ENCODE data around the gene RAB4B. TPM values are rescaled to one million over a fixed set of nuclear protein-coding genes. Genes with fewer than 3 reads are reported as not detected.
A peak's percentile ranks its signal among the peaks of the same experiment; 100 is the strongest.
"Not testable (repeated sequence)": the region's sequence is repeated elsewhere in the genome, so short reads cannot be mapped to it uniquely, and the experiment has no call there.

The RAB4B gene, protein sequence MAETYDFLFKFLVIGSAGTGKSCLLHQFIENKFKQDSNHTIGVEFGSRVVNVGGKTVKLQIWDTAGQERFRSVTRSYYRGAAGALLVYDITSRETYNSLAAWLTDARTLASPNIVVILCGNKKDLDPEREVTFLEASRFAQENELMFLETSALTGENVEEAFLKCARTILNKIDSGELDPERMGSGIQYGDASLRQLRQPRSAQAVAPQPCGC
- total RNA-seq (2014; rRNA removed; shearing (Covaris generic)), result 32.4 and 34.4 TPM in 2 replicates

DNA sequence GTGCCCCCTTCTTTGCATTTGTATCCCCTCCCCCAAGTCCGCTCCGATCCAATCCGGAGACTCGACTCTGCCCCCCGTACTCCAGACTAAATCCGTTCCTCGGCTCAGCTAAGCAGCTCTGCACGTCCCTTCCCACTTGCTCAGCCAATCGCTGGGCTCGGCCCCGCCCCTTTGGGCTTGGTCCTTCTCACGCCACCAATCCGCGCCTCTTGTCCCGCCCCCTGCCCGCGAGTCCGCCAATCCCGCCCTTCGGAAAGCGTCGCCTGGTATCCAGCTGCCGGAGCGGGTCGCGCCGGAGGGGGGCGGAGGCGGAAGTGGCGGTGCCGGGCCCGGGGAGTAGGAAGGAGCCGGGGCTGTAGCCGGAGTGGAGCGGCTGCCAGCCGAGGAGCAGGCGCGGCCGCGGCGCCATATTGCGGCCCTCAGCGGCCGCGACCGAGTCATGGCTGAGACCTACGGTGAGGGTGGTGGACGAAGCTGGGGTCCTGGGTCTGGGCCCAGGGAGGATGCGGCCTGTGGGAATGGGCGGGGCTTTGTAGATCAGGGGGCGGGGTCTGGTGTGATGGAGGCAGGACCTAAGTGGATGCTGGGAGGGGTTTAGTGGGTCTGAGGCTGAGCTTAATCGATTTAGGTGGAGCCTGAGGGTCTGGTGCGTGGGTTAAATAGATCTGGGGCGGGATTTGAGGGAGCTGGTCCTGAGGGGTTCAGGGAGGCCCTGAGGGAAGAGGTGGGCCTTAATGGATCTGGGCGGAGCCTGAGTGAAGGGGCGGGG lies at the start of gene RAB4B:
Gene RAB4B (plus strand): TSS at position 311 of the 769 bp plus-strand sequence. CDS start 129 bp downstream, at position 440.
- DNase-seq (ENCODE audit: low read depth), result peak; percentile 100

DNA sequence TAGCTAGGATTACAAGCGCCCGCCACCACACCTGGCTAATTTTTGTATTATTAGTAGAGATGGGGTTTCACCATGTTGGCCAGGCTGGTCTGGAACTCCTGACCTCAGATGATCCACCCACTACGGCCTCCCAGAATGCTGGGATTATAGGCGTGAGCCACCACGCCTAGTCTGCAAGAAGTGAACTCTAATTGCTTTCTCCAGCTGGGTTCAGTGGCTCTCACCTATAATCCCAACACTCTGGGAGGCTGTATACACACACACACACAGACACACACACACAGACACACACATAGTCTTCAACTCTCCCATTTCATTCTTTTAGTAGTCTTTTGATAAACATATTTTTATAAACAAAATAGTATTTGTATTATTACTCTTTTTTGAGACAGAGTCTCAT lies 48.0 kb upstream of the RAB4B start:
- not testable (repeated sequence) for DNase-seq (ENCODE audit: low read depth)

DNA sequence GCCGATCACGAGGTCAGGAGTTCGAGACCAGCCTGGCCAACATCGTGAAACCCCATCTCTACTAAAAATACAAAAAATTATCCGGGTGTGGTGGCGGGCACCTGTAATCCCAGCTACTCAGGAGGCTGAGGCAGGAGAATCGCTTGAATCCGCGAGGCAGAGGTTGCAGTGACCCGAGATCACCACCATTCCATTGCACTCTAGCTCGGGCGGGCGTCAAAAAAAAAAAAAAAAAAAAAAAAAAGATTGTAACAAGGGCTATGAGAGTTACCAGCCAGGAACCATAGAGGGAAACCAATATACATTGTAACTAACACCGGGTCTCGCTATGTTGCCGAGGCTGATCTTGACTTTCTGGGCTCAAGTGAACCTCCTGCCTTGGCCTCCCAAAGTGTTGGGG lies 45.7 kb upstream of the RAB4B start:
- not testable (repeated sequence) for DNase-seq (ENCODE audit: low read depth)

DNA sequence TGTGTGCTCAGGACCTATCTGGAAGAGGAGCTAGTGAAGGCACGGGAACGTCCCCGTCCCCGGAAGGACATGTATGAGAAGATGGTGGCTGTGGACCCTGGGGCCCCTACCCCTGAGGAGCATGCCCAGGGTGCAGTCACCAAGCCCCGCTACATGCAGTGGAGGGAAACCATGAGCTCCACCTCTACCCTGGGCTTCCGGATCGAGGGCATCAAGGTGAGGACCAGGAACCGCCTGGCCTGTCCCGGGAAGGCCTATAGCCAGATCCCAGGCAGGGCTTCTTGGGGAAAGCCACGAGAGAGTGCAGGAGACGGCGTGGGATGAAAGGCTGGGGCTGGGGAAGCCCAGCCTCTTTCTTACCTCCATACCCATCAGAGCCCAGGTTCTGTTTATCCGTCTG lies 44.9 kb upstream of the RAB4B start:
- DNase-seq (ENCODE audit: low read depth), result no peak

DNA sequence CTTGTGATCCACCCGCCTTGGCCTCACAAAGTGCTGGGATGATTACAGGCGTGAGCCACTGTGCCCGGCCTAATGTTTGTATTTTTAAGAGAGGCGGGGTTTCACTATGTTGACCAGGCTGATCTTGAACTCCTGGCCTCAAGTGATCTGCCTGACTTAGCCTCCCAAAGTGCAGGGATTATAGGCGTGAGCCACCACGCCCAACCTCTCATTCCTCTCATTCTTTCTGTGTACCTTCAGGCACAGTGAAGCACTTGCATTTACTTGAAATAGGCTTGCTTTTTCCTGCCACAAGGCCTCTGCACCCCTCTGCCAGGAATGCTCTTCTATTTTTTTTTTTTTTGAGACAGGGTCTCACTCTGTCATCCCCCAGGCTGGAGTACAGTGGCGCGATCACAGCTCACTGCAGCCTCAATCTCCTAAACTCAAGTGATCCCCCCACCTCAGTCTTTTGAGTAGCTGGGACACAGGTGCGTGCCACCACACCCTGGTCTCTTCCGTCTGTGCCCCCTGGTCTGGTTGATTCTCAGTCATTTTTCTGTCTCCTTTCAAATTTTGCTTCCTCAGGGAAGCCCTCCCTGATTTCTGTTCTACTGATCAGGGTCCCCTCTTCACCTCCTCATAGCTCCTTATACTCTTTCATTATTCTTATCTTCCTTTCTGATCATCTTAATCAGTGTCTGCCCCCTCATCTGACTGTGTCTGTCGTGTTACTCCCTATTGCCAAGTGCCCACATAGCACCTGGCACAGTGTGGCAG lies 42.9 kb upstream of the RAB4B start:
- no peak for DNase-seq (ENCODE audit: low read depth)

DNA sequence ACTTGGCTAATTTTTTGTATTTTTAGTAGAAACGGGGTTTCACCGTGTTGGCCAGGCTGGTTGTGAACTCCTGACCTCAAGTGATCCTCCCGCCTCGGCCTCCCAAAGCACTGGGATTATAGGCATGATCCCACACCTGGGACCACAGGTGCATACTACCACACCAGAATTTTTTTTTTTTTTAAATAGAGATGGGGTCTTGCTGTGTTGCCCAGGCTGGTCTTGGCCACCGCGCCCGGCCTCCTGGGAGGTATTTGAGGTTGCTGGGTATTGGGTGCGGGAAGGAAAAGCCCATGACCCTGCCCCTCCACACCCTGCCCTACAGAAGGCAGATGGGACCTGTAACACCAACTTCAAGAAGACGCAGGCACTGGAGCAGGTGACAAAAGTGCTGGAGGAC lies 41.4 kb upstream of the RAB4B start:
- DNase-seq (ENCODE audit: low read depth), result no peak

DNA sequence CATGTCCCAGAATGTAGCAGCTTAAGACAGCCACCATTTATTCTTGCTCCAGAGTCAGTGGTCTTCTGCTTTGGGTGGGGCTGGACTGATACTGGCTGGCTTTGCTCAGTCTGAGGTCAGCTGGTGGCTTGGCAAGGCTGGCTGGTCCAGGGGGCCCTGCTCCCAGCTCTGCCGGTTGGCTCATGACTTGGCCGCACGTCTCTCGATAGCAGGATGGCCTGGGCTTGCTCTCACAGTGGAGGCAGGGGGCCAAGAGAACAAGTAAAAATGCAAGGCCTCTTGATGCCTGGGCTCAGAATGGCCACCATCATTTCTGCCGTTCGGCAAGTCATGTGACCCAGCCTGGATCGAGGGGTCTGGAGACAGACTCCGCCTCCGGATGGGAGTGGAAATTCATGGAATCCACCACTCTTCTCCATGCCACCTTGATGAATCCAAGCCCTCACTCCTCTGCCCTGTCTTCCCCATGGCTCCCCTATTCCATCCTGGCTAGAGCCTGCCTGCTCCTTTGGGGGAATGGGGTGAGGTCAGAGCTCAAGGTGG lies 40.9 kb upstream of the RAB4B start:
- no peak for DNase-seq (ENCODE audit: low read depth)

DNA sequence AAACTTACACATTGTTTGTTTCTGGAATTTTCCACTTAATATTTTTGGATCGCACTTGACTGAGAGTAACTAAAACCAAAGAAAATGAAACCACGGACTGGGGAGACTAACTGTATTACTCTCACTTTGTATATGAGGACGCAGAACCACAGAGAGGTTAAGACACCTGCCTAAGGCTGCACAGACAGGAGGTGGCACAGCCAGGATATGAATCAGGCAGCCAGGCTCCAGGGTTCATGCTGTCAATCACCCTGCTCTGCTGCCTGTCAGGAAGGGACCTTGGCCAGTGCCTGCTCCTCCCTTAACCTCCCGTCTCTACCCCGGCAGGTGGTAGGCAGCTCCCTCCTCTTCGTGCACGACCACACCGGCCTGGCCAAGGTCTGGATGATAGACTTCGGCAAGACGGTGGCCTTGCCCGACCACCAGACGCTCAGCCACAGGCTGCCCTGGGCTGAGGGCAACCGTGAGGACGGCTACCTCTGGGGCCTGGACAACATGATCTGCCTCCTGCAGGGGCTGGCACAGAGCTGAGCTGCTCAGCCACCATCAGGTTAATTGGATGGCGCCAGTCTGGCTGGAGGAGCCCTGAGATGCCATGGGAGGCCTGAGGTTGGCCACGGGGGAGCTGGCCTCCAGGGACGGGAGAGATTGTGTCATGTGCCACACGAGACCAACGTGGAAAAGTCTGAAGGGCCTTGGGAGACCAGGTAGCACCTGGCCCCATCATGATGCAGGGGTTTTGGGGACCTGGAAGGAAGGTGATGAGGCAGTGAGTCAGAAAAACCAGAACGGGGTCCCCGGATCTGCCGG lies 38.8 kb upstream of the RAB4B start:
- no peak for DNase-seq (ENCODE audit: low read depth)

DNA sequence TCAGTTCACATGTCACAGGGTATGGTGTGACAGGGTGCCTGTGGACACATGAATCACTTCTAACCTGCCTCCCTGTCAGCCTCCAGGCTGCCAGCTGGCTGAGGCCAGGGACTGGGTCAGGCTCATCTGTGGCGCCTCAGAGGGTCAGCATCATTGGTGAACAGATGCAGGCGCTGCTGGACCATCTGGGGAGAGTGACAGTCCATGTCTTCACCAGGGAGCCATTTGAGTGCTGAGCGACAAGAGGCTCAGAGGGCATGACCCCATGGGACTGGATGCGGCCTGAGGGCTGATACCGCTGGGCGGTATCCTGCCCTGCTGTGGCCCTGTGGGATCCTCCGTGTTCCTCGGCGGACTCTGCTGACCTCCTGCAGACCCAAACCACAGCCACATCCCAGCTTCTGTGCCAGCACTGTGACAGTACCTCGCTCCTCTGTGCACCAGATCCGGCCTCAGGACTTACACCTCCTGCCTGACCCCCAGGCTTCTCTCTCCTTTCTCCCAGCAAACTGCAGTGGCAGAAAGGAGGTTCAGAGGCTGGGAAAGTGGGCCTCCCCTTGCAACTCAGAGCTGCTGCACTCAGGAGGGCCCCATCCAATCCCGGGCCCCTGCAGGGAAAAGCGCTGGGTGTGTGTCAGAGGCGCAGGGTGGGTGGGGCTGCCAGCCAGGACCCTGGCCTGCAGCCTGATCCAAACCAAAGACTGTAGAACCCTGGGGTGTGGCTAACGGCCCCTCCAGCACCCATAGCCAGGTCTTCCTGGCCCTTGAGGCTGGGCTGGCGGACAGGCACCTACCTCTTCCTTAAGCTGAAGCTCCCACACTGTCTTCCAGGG lies 38.0 kb upstream of the RAB4B start:
- no peak for DNase-seq (ENCODE audit: low read depth)

DNA sequence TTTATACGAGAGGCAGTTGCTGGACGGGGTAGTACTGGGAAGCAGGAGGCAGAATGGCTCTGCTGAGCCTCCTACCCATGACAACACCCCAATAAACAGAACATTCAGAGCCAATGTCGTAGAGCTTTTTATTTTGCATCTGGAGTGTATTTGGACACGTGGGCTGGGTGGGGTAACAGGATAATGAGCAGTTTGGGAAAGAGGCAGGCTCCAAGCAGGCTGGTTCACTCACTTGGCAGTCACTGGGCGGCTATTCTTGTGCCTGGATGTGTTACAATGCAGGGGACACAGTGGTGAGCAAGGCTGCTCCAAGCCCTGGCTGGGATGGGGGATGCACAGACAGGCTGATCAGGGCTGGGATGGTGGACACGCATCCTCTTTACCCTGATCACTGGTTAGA lies 37.3 kb upstream of the RAB4B start:
- DNase-seq (ENCODE audit: low read depth), result no peak

DNA sequence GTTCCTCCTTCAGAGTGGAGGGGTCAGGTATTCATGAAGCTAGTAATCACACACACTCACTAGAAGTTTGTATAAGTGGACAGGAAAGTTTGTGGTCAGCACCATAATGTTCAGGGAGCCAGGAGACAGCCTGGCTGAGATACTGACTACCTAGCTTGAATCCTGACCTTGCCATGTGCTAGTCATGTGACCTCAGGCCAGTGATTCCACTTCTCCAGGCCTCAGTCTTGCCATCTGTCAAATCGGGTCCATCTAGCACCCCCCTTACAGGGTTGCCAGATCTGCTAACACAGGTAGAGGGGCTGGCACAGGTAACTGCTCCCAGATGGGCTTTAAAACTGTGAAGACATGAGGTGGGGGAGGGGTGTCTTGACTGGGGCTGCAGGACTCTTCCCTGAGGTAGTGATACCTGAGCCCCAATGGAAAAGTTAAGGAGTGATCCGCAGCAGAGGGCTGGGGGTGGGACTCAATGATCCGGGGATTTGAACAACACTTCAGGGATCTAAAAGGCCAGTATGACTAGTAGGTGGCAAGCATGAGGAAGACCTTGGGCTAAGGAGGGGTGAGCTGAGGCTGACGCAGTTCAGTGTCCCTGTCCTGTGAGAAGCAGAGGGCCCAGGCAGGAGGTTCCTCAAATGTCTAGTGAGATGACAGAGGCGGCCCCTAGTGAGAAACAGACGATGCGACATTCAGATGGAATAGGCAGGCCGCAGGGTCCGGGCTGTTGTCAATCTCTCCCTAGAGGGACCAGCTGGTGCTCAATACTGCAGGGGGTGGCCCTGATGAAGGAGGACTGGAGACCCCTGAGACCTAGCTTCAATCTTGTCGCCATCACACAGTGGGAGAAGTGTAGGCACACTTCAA lies 36.3 kb upstream of the RAB4B start:
- no peak for DNase-seq (ENCODE audit: low read depth)

DNA sequence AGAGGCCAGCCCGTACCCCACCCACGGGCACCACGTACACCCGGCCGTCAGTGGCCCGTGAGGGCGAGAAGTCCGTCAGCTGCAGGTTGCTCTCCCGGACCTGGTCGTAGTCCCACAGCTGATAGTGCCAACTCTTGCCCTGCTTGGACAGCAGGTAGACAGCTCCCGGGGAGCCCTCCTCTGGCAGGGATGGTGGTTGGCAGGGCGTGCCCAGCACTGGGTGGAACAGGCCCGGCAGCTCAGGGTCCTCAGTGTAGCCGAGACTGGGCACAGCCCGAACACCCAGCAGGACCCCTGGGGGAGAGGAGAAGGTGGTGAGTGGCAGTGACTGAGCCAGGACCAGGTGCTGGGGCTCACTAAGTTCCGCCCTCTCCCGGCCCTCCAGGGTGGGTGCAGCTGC lies 35.6 kb upstream of the RAB4B start:
- DNase-seq (ENCODE audit: low read depth), result no peak

DNA sequence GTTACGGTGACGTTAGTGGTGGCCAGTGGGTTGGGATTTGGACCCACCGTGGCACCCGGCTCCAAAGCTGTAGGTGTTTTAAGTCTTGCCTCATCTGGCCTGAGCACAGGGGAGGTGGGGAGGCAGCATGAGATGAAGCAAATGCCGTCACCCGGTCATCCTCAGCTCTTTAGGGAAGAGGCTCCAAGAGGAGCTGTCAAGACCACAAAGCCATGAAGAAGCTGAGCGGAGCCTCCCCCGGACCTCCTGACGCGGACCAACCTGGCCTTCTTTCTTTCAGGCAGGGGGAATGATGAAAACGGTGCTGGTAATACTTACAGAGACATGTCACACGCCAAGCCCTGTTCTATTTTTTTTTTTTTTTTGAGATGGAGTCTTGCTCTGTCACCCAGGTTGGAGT lies 35.2 kb upstream of the RAB4B start:
- DNase-seq (ENCODE audit: low read depth), result no peak

DNA sequence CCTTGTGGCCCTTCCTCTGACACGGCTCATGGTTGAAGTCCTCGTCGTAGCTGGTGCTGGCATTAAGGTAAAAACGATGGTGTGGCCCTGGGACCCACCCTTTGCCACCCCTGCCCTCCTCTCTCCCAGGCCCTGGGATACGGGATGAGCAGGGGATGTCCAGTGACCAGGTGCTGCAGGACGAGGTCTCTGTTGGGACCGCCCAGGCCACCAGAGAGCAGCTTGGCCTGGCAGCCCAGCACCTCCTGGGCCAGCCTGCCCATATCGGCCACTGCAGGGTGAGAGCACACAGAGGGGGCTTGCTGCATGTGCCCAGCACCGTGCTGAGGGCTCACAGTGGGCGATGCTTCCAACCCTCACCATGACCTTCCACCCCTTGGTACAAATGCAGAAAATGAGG lies 34.1 kb upstream of the RAB4B start:
- no peak for DNase-seq (ENCODE audit: low read depth)

DNA sequence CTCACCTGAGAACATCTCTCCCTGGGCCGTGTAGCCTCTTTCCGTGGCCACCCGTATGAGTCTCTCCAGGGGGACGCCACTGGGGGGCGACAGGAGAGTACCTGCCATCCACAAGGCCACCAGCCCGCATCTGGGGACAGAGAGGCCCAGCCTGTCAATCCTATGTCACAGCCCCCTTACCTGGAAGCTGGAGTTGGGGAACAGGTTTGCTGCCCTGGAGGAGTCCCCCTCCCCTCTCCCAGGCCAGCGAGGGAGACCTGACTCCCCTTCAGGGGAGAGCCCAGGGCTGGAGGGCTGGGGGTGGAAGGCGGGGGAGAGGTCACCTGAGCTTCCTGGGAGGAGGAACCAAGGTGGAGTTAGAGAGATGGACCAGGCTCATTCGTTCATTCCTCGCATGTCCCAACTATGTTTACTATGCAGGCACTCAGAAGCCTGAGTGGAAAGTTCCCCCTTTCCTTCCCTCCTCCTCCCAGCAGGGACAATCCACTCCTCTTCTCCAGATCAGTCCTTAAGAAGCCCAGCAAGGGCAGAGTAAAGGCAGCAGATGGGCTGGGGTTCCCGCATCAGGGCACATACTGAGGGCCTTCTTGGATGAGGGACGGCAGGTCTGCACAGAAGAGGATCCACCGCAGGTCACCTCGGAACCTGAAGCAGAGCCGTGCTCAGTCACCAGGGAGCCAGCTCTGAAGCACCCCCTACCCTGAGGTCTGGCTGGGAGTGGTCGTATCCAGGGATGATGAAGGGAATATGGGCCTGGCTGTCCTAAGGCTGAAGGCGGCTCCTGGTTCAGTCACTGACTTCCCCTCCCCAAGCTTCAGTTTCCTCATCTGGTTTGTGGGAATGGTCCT lies 33.3 kb upstream of the RAB4B start:
- DNase-seq (ENCODE audit: low read depth), result no peak

DNA sequence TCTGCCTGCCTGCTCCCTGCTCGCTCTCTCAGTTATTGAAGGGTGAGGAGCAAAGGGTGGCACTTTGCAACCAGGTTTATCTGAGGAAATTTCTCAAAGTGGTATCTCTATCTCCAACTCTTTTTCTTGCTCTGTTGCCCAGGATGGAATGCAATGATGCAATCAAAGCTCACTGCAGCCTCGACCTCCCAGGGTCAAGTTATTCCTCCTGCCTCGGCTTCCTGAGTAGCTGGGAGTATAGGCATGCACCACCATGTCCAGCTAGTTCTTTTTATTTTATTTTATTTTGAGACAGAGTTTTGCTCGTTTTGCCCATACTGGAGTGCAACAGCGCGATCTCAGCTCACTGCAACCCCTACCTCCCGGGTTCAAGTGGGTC lies 32.7 kb upstream of the RAB4B start:
- DNase-seq (ENCODE audit: low read depth), result no peak

DNA sequence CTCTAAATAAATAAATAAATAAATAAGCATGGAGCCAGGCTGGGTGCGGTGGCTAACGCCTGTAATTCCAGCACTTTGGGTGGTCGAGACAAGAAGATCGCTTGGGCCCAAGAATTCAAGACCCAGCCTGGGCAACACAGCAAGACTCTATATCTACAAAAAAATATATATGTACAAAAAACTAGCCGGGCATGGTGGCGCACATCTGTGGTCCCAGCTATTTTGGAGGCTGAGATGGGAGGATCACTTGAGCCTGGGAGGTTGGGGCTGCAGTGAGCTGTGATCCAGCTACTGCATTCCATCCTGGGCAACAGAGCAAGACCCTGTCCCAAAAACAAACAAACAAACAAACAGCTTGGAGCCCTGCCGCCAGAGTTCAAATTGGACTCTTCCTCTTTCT lies 30.5 kb upstream of the RAB4B start:
- no peak for DNase-seq (ENCODE audit: low read depth)

DNA sequence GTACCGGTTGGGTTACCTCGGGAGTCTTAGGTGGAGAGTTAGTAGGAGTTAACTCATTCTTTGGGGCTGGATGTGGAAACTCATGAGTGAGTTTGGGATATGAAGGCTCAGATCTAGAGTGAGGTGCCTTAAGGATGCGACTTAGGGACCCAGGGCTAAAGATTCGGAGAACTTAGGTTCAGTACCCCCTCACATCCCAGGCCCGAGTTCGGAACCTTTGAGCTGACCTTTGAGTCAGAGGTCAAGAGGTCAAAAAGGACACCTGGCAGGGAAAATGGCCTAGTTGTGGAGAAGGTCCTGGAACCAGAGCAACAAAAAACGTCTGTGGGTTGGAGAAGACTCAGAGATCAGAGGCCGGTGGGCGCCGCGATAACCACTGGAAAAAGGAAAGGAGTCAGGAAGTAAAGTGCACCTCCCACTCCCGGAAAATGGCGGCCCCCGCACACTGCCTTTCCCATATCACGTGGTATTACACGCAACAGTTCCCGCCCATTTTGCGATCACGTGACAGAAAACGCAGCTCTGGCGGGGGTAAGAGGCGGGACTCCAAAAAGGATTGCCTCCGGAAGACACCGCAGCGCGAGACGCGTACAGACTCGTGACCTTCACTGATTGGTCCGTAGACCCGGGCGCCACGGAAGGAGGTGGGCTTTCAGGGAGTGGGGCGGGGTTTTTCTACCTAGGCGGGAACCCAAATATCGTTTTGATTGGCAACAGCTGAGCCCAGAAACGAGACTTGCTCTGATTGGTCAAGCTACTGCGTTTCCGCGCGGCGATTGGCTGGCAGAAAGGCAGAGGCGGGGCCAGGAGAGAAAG lies 27.8 kb upstream of the RAB4B start, which contains the start of gene ACTMAP:
Gene ACTMAP (minus strand): TSS at position 420 of the 816 bp plus-strand sequence. CDS start 674 bp downstream, outside the sequence.
- DNase-seq (ENCODE audit: low read depth), result peak; percentile 100
